ENCODE results near the gene AKR1C1.
"Not testable (repeated sequence)": the region's sequence is repeated elsewhere in the genome, so short reads cannot be mapped to it uniquely, and the experiment has no call there.

The AKR1C1 gene

GRCh38 chr10:4944841-4945240, 18.4 kb upstream of the AKR1C1 start:
- no peak for DNase-seq (ENCODE audit: insufficient read length, low spot score)
- TF ChIP-seq CTCF (IDR thresholded peaks at IDR 0.05; ENCODE audit: insufficient read depth, missing control alignments): no peak
- FAIRE-seq: no peak

- FAIRE-seq: no peak
- no peak for DNase-seq (ENCODE audit: insufficient read length, low spot score)
- no peak for TF ChIP-seq CTCF (IDR thresholded peaks at IDR 0.05; ENCODE audit: insufficient read depth, missing control alignments)
These were observed 17.2 kb upstream of the AKR1C1 start for GRCh38 chr10:4945766-4946717.

- no peak for DNase-seq (ENCODE audit: insufficient read length, low spot score)
- no peak for TF ChIP-seq CTCF (IDR thresholded peaks at IDR 0.05; ENCODE audit: insufficient read depth, missing control alignments)
- no peak for FAIRE-seq
These were observed 16.1 kb upstream of the AKR1C1 start for GRCh38 chr10:4947039-4947634.

- FAIRE-seq (no peak), DNase-seq (ENCODE audit: insufficient read length, low spot score) (no peak)
- no peak for TF ChIP-seq CTCF (IDR thresholded peaks at IDR 0.05; ENCODE audit: insufficient read depth, missing control alignments)
These were observed 15.3 kb upstream of the AKR1C1 start for GRCh38 chr10:4947635-4948596.

GRCh38 chr10:4951512-4952162, 11.6 kb upstream of the AKR1C1 start:
- not testable (repeated sequence) for FAIRE-seq

GRCh38 chr10:4953405-4953804, 9.8 kb upstream of the AKR1C1 start:
- no peak for DNase-seq (ENCODE audit: insufficient read length, low spot score)
- FAIRE-seq: no peak
- TF ChIP-seq CTCF (IDR thresholded peaks at IDR 0.05; ENCODE audit: insufficient read depth, missing control alignments): no peak

More at GRCh38 chr10:4951512-4952162, 11.6 kb upstream of the AKR1C1 start:
- DNase-seq (ENCODE audit: insufficient read length, low spot score): not testable (repeated sequence)

GRCh38 chr10:4956088-4956487, 7.1 kb upstream of the AKR1C1 start:
- not testable (repeated sequence) for FAIRE-seq

GRCh38 chr10:4956955-4957645, 6.1 kb upstream of the AKR1C1 start:
- FAIRE-seq; DNase-seq (ENCODE audit: insufficient read length, low spot score): not testable (repeated sequence)

More at GRCh38 chr10:4956088-4956487, 7.1 kb upstream of the AKR1C1 start:
- DNase-seq (ENCODE audit: insufficient read length, low spot score): not testable (repeated sequence)

- DNase-seq (ENCODE audit: insufficient read length, low spot score); FAIRE-seq: not testable (repeated sequence)
These were observed 1.7 kb upstream of the AKR1C1 start for GRCh38 chr10:4961558-4961957.

GRCh38 chr10:4962308-4962707, 907 bp upstream of the AKR1C1 start:
- not testable (repeated sequence) for FAIRE-seq; DNase-seq (ENCODE audit: insufficient read length, low spot score)

- DNase-seq (ENCODE audit: insufficient read length, low spot score); FAIRE-seq: not testable (repeated sequence)
These were observed 570 bp downstream of the AKR1C1 start for GRCh38 chr10:4963815-4964154.

All from D721Med (cell line).